Measurements from ENCODE around the gene DPP3. TPM values are rescaled to one million over a fixed set of nuclear protein-coding genes. Genes with fewer than 3 reads are reported as not detected.

DPP3 gene
- polyA plus RNA-seq, 1 of the 3 experiments (the other 2 are of a cell fraction) = 70.6 TPM

DNA sequence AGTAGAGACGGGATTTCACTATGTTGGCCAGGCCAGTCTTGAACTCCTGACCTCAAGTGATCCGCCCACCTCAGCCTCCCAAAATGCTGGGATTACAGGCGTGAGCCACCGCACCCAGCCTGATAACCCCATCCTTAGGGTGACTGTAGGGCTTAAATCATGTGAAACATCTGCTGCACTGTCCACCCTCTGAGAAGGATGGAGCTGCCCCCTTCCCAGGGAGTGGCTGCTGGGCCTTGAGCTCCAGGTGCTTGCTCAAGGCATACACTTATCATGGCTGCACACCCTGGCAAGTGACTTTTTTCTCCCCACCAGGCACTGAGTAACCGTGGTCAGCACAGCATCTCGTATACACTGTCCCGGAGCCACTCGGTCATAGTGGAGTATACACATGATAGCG is 8.2 kb upstream of the DPP3 start:
- ChIA-PET POLR2A (no interaction called here), CTCF (interaction anchor here (2.5 kb wide), 1 partner anchor 85 kb away, joined by 7 read pairs; no protein-coding TSS in a partner anchor)
- Histone ChIP-seq H3K4me1 (ENCODE audit: control insufficient read depth in 1 of 2, insufficient read depth in 2 of 2, low read depth in 1 of 2, low read length in 1 of 2) (peaks cover 5 to 10% of the 10 kb centered on the region in 2 experiments; a peak in 3 of 4 replicates), H2AFZ (ENCODE audit: low read depth) (no peak overlapping the region), H3K36me3 (replicated peaks in 1 of 2; ENCODE audit: control insufficient read depth in 1 of 2, insufficient read depth in 2 of 2, low read length in 1 of 2) (peaks cover 6 to 22% of the 10 kb centered on the region in 2 experiments), H4K20me1 (ENCODE audit: insufficient read depth) (no peaks in the 10 kb centered on the region), H3K79me2 (ENCODE audit: insufficient read depth) (peaks cover 8% of the 10 kb centered on the region; the same call in 1 of the 2 replicates), H3K4me3 (ENCODE audit: low read depth in 2 of 2, low read length in 1 of 2) (no peak overlapping the region), H3F3A (replicated peaks; ENCODE audit: insufficient read depth) (no peaks in the 10 kb centered on the region), H3K9ac (no peak overlapping the region), H3K4me2 (no peak overlapping the region), H3K27ac (ENCODE audit: low read depth in 2 of 2, low read length in 1 of 2) (no peak overlapping the region), H3K9me3 (no peaks in the 10 kb centered on the region), H3K27me3 (ENCODE audit: insufficient read depth) (no peaks in the 10 kb centered on the region), H3K9me2 (no peaks in the 10 kb centered on the region)
- TF ChIP-seq EP300 (IDR thresholded peaks at IDR 0.05; ENCODE audit: borderline replicate concordance in 1 of 2, low read depth in 1 of 2, low read length in 1 of 2) (no peak), SMC3 (IDR thresholded peaks at IDR 0.05; ENCODE audit: low read depth, low read length) (no peak), TCF12 (IDR thresholded peaks at IDR 0.05) (no peak), FOXJ3 (CRISPR knock-in tag; IDR thresholded peaks at IDR 0.05) (no peak), USF2 (IDR thresholded peaks at IDR 0.05; ENCODE audit: borderline replicate concordance, low read depth, low read length) (no peak), TAF1 (IDR thresholded peaks at IDR 0.05; ENCODE audit: borderline replicate concordance, low read depth, low read length) (no peak), GABPA (IDR thresholded peaks at IDR 0.05; ENCODE audit: low read depth) (no peak), FOSL2 (IDR thresholded peaks at IDR 0.05; ENCODE audit: borderline replicate concordance, low read depth) (no peak), CHD2 (IDR thresholded peaks at IDR 0.05; ENCODE audit: low read length, partially characterized antibody) (no peak), ZBTB33 (IDR thresholded peaks at IDR 0.05; ENCODE audit: borderline replicate concordance, low read depth) (no peak), YY1 (IDR thresholded peaks at IDR 0.05; ENCODE audit: low read depth) (no peak), RFX5 (IDR thresholded peaks at IDR 0.05; ENCODE audit: low read length) (no peak), MAX (IDR thresholded peaks at IDR 0.05; ENCODE audit: low read depth) (no peak)
- TF ChIP-seq, protein P1, sequence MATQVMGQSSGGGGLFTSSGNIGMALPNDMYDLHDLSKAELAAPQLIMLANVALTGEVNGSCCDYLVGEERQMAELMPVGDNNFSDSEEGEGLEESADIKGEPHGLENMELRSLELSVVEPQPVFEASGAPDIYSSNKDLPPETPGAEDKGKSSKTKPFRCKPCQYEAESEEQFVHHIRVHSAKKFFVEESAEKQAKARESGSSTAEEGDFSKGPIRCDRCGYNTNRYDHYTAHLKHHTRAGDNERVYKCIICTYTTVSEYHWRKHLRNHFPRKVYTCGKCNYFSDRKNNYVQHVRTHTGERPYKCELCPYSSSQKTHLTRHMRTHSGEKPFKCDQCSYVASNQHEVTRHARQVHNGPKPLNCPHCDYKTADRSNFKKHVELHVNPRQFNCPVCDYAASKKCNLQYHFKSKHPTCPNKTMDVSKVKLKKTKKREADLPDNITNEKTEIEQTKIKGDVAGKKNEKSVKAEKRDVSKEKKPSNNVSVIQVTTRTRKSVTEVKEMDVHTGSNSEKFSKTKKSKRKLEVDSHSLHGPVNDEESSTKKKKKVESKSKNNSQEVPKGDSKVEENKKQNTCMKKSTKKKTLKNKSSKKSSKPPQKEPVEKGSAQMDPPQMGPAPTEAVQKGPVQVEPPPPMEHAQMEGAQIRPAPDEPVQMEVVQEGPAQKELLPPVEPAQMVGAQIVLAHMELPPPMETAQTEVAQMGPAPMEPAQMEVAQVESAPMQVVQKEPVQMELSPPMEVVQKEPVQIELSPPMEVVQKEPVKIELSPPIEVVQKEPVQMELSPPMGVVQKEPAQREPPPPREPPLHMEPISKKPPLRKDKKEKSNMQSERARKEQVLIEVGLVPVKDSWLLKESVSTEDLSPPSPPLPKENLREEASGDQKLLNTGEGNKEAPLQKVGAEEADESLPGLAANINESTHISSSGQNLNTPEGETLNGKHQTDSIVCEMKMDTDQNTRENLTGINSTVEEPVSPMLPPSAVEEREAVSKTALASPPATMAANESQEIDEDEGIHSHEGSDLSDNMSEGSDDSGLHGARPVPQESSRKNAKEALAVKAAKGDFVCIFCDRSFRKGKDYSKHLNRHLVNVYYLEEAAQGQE (IDR thresholded peaks at IDR 0.05; ENCODE audit: low read depth, low read length) = no peak
- TF ChIP-seq, protein P2, sequence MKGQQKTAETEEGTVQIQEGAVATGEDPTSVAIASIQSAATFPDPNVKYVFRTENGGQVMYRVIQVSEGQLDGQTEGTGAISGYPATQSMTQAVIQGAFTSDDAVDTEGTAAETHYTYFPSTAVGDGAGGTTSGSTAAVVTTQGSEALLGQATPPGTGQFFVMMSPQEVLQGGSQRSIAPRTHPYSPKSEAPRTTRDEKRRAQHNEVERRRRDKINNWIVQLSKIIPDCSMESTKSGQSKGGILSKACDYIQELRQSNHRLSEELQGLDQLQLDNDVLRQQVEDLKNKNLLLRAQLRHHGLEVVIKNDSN (IDR thresholded peaks at IDR 0.05; ENCODE audit: borderline replicate concordance, low read depth) = no peak
- 95% methylated on average over 9 of the region's 9 CpGs for WGBS (ENCODE audit: low lambda C conversion rate)
- DNase-seq = no peak
